Omental fat pad (tissue), 4 donors: Measurements from ENCODE around the gene OR4D1. TPM values are rescaled to one million over a fixed set of nuclear protein-coding genes. Genes with fewer than 3 reads are reported as not detected.
"Not testable (repeated sequence)": the region's sequence is repeated elsewhere in the genome, so short reads cannot be mapped to it uniquely, and the experiment has no call there.

Experiments
- ATAC-seq: fragments of 150-250 bp; one replicate; pipeline ENCODE4 v1.9.1; 2016; ENCODE audit warnings: mild to moderate bottlenecking, moderate library complexity; ENCODE audit not compliant: low FRiP score
- DNase-seq: peaks from one replicate; pipeline ENCODE4 v3.0.0-alpha.2; 2019; ENCODE audit warnings: low spot score
- CTCF ChIP-seq, 3 donors: fragments of 450-650 bp; IDR thresholded peaks; one replicate each; pipeline ENCODE4 v1.5.1; 2016 to 2017; ENCODE audit warnings: antibody characterized with exemption in 3 of 3, mild to moderate bottlenecking in 3 of 3, moderate library complexity in 2 of 3
- total RNA-seq, 4 donors: library from RNA; depleted of rRNA; stranded (reverse); fragments of >200 nt; gene quantifications; one replicate each; pipeline ENCODE4 v1.1.0, GENCODE V29; 2016

OR4D1 gene
- total RNA-seq, 4 donors from 2014 or later: not detected

GRCh38 chr17:58127846-58128245 is 20.3 kb upstream of the OR4D1 start:
- ATAC-seq (no peak), DNase-seq (no peak)
- no peak for TF ChIP-seq CTCF (IDR thresholded peaks at IDR 0.05)

- not testable (repeated sequence) for ATAC-seq, DNase-seq
Measured at GRCh38 chr17:58132697-58133096, 15.5 kb upstream of the OR4D1 start.

- ATAC-seq (no peak), DNase-seq (no peak)
- TF ChIP-seq CTCF (IDR thresholded peaks at IDR 0.05): no peak
Measured at GRCh38 chr17:58136669-58137279, 11.4 kb upstream of the OR4D1 start.

GRCh38 chr17:58141505-58141904 is 6.7 kb upstream of the OR4D1 start:
- no peak for DNase-seq
- no peak for ATAC-seq
- TF ChIP-seq CTCF (IDR thresholded peaks at IDR 0.05): no peak

GRCh38 chr17:58143335-58143734 is 4.8 kb upstream of the OR4D1 start:
- not testable (repeated sequence) for DNase-seq, ATAC-seq

GRCh38 chr17:58144801-58145200 is 3.4 kb upstream of the OR4D1 start:
- ATAC-seq (no peak), DNase-seq (no peak)
- no peak for TF ChIP-seq CTCF (IDR thresholded peaks at IDR 0.05)

GRCh38 chr17:58148609-58149008 is 425 bp downstream of the OR4D1 start:
- ATAC-seq (no peak), DNase-seq (no peak)
- no peak for TF ChIP-seq CTCF (IDR thresholded peaks at IDR 0.05)

- DNase-seq (no peak), ATAC-seq (no peak)
- TF ChIP-seq CTCF (IDR thresholded peaks at IDR 0.05): no peak
Measured at GRCh38 chr17:58150394-58150793, 2.2 kb downstream of the OR4D1 start.
